ENCODE measurements around the gene AIP. TPM values are rescaled to one million over a fixed set of nuclear protein-coding genes. Genes with fewer than 3 reads are reported as not detected.

AIP gene
- total and polyA plus RNA-seq, 9 of the 15 experiments (the other 6 are each of a cell fraction or from before 2014, with no cell fraction given) = 5.2 to 92.5 (median 52.7) TPM

- TF ChIP-seq DDX20 (tag; IDR thresholded peaks at IDR 0.05; ENCODE audit: low read depth) (no peak), ZNF174 (CRISPR knock-in tag; IDR thresholded peaks at IDR 0.05) (no peak), RNF2 (IDR thresholded peaks at IDR 0.05) (peak; percentile 71; the same call in 1 of the 2 replicates), ZBTB7A (IDR thresholded peaks at IDR 0.05; ENCODE audit: borderline replicate concordance, control insufficient read depth, low read depth, low read length) (peak; percentile 73; the same call in 1 of the 2 replicates), THRAP3 (IDR thresholded peaks at IDR 0.05; ENCODE audit: borderline replicate concordance) (0 out of 2 replicates have a peak, but pooled peaks have one; percentile 34), ZNF165 (CRISPR knock-in tag; IDR thresholded peaks at IDR 0.05; ENCODE audit: borderline replicate concordance) (no peak), CREM (IDR thresholded peaks at IDR 0.05; ENCODE audit: low read depth) (peak; percentile 44; the same call in 1 of the 2 replicates), FOXK2 (conservative IDR thresholded peaks at IDR 0.05 in 1 of 2, IDR thresholded peaks at IDR 0.05 in 1 of 2; ENCODE audit: low read depth in 2 of 2) (0 out of 4 replicates have a peak, but pooled peaks of 1 of the 2 experiments have one; percentile 22), ZNF175 (CRISPR knock-in tag; IDR thresholded peaks at IDR 0.05; ENCODE audit: low read depth) (no peak), SAFB (IDR thresholded peaks at IDR 0.05; ENCODE audit: borderline replicate concordance, low read depth, low read length) (no peak), HLTF (IDR thresholded peaks at IDR 0.05) (peak; percentile 97), IRF1 (CRISPR knock-in tag; IDR thresholded peaks at IDR 0.05; ENCODE audit: borderline replicate concordance) (no peak), GABPA (tag; conservative IDR thresholded peaks at IDR 0.05; ENCODE audit: low read depth) (peak; percentile 7; the same call in 1 of the 2 replicates), KLF16 (IDR thresholded peaks at IDR 0.05) (peak; percentile 29; the same call in 1 of the 2 replicates), ZNF263 (CRISPR knock-in tag; IDR thresholded peaks at IDR 0.05; ENCODE audit: borderline replicate concordance) (peak; percentile 93), NCOA6 (IDR thresholded peaks at IDR 0.05) (no peak), MTF1 (CRISPR knock-in tag; IDR thresholded peaks at IDR 0.05; ENCODE audit: borderline replicate concordance) (no peak), JUN (IDR thresholded peaks at IDR 0.05; ENCODE audit: borderline replicate concordance, low read depth, low read length) (no peak), JUN (CRISPR knock-in tag; IDR thresholded peaks at IDR 0.05; ENCODE audit: borderline replicate concordance) (no peak), ZEB2 (IDR thresholded peaks at IDR 0.05) (peak; percentile 69; the same call in 1 of the 2 replicates), ARNT (IDR thresholded peaks at IDR 0.05) (peak; percentile 55 to 60; a peak in 2 of 4 replicates), ATF4 (CRISPR knock-in tag; IDR thresholded peaks at IDR 0.05) (0 out of 2 replicates have a peak, but pooled peaks have one; percentile 9), KLF10 (CRISPR knock-in tag; IDR thresholded peaks at IDR 0.05) (no peak)
These were observed 46.3 kb upstream of the AIP start (continued) for GRCh38 chr11:67436459-67437081.

All from K562 (cell line).